Middle frontal gyrus (tissue), 1 donor: ENCODE measurements around the gene PCDHA5.
"Not testable (repeated sequence)": the region's sequence is repeated elsewhere in the genome, so short reads cannot be mapped to it uniquely, and the experiment has no call there.

ENCODE experiments used
- DNase-seq: peaks from one replicate; pipeline ENCODE4 v3.0.0-alpha.2; 2015; ENCODE audit warnings: low spot score; ENCODE audit errors: extremely low spot score

The PCDHA5 gene

DNA sequence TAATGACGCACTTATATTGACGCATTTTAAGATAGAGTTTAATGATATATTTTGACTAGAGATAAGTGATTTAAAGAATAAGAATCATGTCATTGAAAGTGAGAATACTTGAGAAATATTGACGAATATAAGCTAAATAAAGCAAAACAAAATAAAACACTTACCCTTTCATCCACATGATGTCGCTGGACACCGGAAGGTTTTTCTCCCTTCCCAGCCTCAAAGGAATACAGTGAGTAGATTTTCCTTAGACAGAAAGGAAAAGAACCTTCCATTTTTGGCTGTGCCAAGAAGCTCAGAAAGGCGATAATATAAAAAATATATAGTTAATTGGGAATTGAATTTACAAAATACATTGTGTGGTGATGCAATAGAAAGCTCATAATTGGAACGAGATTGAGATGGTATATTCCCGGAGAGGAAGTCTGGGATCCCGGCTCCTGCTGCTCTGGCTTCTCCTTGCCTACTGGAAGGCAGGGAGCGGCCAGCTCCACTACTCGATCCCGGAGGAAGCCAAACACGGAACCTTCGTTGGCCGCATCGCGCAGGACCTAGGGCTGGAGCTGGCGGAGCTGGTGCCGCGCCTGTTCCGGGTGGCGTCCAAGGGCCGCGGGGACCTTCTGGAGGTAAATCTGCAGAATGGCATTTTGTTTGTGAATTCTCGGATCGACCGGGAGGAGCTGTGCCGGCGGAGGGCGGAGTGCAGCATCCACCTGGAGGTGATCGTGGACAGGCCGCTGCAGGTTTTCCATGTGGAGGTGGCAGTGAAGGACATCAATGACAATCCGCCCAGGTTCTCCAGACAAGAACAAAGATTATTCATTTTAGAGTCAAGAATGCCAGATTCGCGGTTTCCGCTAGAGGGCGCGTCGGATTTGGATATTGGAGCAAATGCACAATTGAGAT is at the start of gene PCDHA5:
PCDHA5 (plus strand) TSS at position 239 of the 906 bp plus-strand sequence.
- DNase-seq, result no peak

DNA sequence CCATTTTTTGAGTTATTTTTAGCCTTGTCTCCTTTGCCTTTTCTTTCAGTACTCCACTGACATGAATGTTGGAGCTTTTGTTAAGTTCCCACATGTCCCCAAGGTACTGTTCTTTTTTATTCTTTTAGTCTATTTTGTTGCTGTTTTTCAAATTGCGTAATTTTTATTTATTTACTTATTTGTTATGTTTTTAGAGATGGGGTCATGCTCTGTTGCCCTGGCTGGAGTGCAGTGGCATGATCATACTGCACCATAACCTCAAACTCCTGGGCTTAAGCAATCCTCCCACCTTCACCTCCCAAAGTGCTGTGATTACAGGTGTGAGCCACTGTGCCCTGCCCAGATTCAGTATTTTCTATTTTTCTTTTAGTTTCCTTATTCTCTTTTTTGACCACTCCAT is 40.9 kb upstream of the PCDHA5 start:
- DNase-seq, result no peak

DNA sequence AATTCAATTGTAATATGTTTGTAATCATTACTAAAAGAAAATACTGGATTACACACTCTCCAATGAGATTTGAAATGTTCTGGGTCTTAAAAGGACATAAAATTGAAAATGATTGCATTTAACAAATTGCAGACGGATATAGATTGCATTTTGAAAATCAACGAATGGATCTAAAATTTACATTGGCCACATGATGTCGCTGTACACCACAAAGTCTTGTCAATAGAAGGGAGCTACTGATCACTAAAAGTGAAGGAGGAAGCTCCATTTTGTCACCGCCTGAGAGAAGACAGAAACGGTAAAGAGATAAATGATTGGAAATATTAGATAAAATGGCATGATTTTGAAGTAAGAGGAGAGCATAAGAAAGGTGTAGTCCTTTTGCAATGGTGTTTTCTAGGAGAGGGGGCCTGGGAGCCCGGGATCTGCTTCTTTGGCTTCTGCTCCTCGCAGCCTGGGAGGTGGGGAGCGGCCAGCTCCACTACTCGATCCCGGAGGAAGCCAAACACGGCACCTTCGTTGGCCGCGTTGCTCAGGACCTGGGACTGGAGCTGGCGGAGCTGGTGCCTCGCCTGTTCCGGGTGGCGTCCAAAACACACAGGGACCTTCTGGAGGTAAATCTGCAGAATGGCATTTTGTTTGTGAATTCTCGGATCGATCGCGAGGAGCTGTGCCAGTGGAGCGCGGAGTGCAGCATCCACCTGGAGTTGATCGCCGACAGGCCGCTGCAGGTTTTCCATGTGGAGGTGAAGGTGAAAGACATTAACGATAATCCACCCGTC is 35.3 kb upstream of the PCDHA5 start, which contains the start of gene PCDHA1:
PCDHA1 (plus strand) TSS at position 236 of the 782 bp plus-strand sequence.
- no peak for DNase-seq

DNA sequence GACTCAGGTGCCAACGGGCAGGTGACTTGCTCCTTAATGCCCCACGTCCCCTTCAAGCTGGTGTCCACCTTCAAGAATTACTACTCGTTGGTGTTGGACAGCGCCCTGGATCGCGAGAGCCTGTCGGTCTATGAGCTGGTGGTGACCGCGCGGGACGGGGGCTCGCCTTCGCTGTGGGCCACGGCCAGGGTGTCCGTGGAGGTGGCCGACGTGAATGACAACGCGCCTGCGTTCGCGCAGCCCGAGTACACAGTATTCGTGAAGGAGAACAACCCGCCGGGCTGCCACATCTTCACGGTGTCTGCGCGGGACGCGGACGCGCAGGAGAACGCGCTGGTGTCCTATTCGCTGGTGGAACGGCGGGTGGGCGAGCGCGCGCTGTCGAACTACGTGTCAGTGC is 34.0 kb upstream of the PCDHA5 start:
- not testable (repeated sequence) for DNase-seq

DNA sequence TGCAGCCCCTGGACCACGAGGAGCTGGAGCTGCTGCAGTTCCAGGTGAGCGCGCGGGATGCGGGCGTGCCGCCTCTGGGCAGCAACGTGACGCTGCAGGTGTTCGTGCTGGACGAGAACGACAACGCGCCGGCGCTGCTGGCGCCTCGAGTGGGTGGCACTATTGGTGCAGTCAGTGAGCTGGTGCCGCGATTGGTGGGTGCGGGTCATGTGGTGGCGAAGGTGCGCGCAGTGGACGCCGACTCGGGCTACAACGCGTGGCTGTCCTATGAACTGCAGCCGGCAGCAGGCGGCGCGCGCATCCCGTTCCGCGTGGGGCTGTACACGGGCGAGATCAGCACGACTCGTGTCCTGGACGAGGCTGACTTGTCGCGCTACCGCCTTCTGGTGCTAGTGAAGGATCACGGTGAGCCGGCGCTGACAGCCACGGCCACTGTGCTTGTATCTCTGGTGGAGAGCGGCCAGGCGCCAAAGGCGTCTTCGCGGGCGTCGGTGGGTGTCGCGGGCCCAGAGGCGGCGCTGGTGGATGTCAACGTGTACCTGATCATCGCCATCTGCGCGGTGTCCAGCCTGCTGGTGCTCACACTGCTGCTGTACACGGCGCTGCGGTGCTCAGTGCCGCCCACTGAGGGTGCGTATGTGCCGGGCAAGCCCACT is 33.4 kb upstream of the PCDHA5 start:
- not testable (repeated sequence) for DNase-seq

DNA sequence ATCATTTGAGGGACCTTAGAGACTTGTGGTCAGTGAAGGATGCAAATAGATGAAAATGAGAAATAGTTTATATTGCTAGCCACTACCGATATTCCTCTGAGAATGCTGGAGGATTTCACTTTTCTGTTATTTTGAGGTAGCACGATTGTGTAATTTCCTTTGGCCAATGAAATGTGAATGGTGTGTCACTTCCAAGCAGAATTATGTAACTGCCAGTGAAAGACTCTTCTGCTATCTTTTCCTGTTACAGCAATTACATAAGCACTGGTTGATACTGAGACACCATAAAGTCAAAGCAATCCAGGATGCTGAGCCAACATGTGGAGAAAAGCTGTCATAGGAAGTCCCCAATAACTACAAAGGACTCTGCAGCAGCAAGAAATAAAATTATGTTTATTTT is 30.3 kb upstream of the PCDHA5 start:
- no peak for DNase-seq

DNA sequence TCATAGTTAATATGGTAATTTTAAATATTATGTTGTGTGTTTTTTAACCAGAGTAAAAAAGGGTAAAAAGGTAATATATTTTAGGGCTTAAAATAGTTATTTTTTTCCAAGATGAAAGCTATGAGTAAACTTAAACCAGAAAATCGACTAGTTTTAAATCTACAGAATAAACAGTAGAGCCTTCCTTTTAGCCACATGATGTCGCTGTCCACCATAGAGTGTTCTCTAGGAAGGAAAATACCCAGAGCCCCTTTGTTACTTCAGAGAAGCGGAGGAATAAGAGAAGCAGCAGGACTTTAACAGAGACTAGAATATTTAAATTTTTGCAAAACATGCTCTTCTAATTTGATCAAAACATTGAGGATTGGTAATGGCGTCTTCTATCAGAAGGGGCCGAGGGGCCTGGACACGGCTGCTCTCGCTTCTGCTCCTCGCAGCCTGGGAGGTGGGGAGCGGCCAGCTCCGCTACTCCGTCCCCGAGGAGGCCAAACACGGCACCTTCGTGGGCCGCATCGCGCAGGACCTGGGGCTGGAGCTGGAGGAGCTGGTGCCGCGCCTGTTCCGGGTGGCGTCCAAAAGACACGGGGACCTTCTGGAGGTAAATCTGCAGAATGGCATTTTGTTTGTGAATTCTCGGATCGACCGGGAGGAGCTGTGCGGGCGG is 26.7 kb upstream of the PCDHA5 start, which contains the start of gene PCDHA2:
PCDHA2 (plus strand) TSS at position 258 of the 664 bp plus-strand sequence.
- no peak for DNase-seq

DNA sequence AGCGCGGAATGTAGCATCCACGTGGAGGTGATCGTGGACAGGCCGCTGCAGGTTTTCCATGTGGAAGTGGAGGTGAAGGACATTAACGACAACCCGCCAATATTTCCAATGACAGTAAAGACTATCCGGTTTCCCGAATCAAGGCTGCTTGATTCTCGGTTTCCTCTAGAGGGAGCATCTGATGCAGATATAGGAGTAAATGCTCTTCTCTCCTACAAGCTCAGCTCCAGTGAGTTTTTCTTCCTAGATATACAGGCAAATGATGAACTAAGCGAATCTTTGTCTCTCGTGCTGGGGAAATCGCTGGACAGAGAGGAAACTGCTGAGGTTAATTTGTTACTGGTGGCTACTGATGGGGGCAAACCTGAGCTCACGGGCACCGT is 26.2 kb upstream of the PCDHA5 start:
- DNase-seq, result no peak

DNA sequence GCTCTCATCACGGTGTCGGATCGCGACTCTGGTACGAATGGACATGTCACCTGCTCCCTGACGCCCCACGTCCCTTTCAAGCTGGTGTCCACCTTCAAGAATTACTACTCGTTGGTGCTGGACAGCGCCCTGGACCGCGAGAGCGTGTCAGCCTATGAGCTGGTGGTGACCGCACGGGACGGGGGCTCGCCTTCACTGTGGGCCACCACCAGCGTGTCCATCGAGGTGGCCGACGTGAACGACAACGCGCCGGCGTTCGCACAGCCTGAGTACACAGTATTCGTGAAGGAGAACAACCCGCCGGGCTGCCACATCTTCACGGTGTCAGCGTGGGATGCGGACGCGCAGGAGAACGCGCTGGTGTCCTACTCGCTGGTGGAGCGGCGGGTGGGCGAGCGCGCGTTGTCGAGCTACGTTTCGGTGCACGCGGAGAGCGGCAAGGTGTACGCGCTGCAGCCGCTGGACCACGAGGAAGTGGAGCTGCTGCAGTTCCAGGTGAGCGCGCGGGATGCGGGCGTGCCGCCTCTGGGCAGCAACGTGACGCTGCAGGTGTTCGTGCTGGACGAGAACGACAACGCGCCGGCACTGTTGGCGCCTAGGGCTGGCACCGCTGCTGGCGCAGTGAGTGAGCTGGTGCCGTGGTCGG is 25.2 kb upstream of the PCDHA5 start:
- not testable (repeated sequence) for DNase-seq

DNA sequence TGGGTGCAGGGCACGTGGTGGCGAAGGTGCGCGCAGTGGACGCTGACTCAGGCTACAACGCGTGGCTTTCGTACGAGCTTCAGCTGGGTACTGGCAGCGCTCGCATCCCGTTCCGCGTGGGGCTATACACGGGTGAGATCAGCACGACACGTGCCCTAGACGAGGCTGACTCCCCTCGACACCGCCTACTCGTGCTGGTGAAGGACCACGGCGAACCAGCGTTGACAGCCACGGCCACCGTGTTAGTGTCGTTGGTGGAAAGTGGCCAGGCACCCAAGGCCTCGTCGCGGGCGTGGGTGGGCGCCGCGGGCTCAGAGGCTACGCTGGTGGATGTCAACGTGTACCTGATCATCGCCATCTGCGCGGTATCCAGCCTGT is 24.7 kb upstream of the PCDHA5 start:
- no peak for DNase-seq

DNA sequence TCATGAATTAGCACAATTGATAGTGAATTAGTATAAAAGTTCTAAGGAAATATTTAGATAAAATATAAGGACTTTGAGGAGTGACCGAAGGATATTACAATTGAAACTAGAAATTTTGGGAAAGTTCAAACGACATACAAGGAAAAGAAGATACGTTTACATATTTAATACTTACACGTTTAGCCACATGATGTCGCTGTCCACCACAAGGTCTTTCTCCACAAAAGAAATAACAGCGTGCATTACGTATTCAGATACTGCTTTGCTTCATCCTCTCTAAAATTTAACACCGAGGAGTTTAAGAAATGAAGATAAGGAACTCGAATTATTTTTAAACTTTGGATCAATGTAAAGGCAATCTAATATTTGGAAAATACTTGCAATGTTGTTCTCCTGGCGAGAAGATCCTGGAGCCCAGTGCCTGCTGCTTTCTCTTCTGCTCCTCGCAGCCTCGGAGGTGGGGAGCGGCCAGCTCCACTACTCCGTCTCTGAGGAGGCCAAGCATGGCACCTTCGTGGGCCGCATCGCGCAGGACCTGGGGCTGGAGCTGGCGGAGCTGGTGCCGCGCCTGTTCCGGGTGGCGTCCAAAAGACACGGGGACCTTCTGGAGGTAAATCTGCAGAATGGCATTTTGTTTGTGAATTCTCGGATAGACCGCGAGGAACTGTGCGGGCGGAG is 20.5 kb upstream of the PCDHA5 start, which contains the start of gene PCDHA3:
PCDHA3 (plus strand) TSS at position 242 of the 678 bp plus-strand sequence.
- no peak for DNase-seq

DNA sequence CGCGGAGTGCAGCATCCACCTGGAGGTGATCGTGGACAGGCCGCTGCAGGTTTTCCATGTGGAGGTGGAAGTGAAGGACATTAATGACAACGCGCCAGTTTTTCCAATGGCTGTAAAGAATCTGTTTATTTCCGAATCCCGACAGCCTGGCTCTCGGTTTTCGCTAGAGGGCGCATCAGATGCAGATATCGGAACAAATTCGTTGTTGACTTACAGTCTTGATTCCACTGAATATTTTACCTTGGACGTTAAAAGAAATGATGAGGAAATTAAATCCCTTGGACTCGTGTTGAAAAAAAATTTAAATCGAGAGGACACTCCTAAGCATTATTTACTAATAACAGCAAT is 19.9 kb upstream of the PCDHA5 start:
- DNase-seq, result no peak

DNA sequence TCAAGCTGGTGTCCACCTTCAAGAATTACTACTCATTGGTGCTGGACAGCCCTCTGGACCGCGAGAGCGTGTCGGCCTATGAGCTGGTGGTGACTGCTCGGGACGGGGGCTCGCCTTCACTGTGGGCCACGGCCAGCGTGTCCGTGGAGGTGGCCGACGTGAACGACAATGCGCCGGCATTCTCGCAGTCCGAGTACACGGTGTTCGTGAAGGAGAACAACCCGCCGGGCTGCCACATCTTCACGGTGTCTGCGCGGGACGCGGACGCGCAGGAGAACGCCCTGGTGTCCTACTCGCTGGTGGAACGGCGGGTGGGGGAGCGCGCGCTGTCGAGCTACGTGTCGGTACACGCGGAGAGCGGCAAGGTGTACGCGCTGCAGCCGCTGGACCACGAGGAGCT is 19.0 kb upstream of the PCDHA5 start:
- DNase-seq, result not testable (repeated sequence)

DNA sequence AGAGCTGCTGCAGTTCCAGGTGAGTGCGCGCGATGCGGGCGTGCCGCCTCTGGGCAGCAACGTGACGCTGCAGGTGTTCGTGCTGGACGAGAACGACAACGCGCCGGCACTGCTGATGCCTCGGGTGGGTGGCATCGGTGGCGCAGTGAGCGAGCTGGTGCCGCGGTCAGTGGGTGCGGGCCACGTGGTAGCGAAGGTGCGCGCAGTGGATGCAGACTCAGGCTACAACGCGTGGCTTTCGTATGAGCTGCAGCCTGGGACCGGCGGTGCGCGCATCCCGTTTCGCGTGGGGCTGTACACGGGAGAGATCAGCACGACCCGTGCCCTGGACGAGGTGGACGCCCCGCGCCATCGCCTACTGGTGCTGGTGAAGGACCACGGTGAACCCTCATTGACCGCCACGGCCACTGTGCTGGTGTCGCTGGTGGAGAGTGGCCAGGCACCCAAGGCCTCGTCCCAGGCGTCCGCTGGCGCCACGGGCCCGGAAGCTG is 18.6 kb upstream of the PCDHA5 start:
- no peak for DNase-seq

DNA sequence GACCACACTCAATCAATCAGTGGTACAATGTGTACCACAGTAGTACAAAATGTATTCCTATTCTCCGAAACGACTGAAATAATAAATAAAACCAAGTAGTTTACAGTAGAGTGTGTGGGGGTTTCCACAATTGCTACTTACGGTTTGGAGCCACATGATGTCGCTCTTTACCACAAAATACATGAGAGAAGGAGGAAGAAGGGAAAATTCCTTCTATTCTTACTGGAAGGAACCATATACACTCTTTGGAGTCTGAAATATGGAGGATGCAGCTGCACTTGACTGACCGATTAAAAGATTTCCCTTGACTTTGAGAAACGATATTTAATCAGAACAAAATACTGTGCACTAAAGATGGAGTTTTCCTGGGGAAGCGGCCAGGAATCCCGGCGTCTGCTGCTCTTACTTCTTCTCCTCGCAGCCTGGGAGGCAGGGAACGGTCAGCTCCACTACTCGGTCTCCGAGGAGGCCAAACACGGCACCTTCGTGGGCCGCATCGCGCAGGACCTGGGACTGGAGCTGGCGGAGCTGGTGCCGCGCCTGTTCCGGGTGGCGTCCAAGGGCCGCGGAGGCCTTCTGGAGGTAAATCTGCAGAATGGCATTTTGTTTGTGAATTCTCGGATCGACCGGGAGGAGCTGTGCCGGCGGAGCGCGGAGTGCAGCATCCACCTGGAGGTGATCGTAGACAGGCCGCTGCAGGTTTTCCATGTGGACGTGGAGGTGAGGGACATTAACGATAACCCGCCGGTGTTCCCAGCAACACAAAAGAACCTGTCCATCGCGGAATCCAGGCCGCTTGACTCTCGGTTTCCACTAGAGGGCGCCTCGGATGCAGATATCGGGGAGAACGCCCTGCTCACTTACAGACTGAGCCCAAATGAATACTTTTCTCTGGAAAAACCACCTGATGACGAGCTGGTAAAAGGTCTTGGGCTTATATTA is 14.3 kb upstream of the PCDHA5 start, which contains the start of gene PCDHA4:
PCDHA4 (plus strand) TSS at position 235 of the 942 bp plus-strand sequence.
- DNase-seq, result no peak

DNA sequence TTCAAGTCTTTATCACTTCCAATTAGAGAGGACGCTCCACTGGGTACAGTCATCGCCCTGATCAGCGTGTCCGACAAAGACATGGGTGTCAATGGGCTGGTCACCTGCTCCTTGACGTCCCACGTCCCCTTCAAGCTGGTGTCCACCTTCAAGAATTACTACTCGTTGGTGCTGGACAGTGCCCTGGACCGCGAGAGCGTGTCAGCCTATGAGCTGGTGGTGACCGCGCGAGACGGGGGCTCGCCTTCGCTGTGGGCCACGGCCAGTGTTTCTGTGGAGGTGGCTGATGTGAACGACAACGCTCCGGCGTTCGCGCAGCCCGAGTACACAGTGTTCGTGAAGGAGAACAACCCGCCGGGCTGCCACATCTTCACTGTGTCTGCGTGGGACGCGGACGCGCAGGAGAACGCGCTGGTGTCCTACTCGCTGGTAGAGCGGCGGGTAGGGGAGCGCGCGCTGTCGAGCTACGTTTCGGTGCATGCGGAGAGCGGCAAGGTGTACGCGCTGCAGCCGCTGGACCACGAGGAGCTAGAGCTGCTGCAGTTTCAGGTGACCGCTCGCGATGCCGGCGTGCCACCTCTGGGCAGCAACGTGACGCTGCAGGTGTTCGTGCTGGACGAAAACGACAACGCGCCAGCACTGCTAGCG is 13.0 kb upstream of the PCDHA5 start:
- not testable (repeated sequence) for DNase-seq

DNA sequence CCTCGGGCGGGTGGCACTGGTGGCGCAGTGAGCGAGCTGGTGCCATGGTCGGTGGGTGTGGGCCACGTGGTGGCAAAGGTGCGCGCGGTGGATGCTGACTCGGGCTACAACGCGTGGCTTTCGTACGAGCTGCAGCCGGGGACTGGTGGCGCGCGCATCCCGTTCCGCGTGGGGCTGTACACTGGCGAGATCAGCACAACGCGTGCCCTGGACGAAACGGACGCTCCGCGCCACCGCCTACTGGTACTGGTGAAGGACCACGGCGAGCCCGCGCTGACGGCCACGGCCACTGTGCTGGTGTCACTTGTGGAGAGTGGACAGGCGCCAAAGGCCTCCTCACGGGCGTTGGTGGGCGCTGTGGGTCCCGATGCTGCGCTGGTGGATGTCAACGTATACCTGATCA is 12.5 kb upstream of the PCDHA5 start:
- no peak for DNase-seq

DNA sequence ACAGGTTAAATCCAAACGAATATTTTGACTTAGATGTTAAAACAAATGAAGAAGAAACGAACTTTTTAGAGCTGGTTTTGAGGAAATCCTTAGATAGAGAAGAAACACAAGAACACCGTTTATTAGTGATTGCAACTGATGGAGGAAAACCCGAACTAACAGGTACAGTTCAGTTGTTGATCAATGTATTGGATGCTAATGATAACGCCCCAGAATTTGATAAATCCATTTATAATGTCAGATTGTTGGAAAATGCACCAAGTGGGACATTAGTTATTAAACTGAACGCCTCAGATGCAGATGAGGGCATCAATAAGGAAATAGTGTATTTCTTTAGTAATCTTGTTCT is 842 bp downstream of the PCDHA5 start:
- DNase-seq, result no peak
